ENCODE data around the gene AK8. TPM values are rescaled to one million over a fixed set of nuclear protein-coding genes. Genes with fewer than 3 reads are reported as not detected.

Gene AK8
- polyA plus RNA-seq, 3 donors, result 0.08 TPM; not detected in 2

- no peaks in the 10 kb centered on the region for H3K36me3 ChIP-seq (replicated peaks in 1 of 2; ENCODE audit: control insufficient read depth in 1 of 2, insufficient read depth in 2 of 2, low read length in 2 of 2)
- H3K79me2 ChIP-seq (ENCODE audit: insufficient read depth, low read length), result no peaks in the 10 kb centered on the region
- TF ChIP-seq CTCF (IDR thresholded peaks at IDR 0.05), result no peak
- no peak for DNase-seq
- H3K9ac ChIP-seq (ENCODE audit: insufficient read depth, low read length, poor library complexity, severe bottlenecking), result no peak overlapping the region
- H3K27me3 ChIP-seq (ENCODE audit: control insufficient read depth in 2 of 2, insufficient read depth in 2 of 2, low read length in 2 of 2), result no peaks in the 10 kb centered on the region
- intact Hi-C loops (cut with micrococcal nuclease), result no loop called here
- H3K27me3 Mint-ChIP-seq (ENCODE audit: low read depth in 3 of 3), result peaks cover 5 to 6% (median 6%) of the 10 kb centered on the region in 3 donors
- no peaks in the 10 kb centered on the region for H3K9me3 ChIP-seq (replicated peaks in 1 of 2; ENCODE audit: control insufficient read depth in 1 of 2, insufficient read depth in 1 of 2, low read length in 2 of 2)
- H3K4me3 ChIP-seq (replicated peaks in 1 of 3; ENCODE audit: low read depth in 2 of 3, low read length in 3 of 3), result no peak overlapping the region
- H3K4me3 Mint-ChIP-seq, result no peak overlapping the region
- H3K27ac Mint-ChIP-seq, result no peak overlapping the region
- no peaks in the 10 kb centered on the region for H3K4me1 ChIP-seq (ENCODE audit: control insufficient read depth in 1 of 2, insufficient read depth in 2 of 2, low read length in 2 of 2)
- no peaks in the 10 kb centered on the region for H3K4me1 Mint-ChIP-seq
- H4K20me1 ChIP-seq (ENCODE audit: insufficient read depth, low read length), result no peaks in the 10 kb centered on the region
- H3K9me3 Mint-ChIP-seq, result peaks cover 0 to 2% (median 0%) of the 10 kb centered on the region in 7 donors
- H3K4me2 ChIP-seq (replicated peaks; ENCODE audit: extremely low read depth, low read length, poor library complexity, severe bottlenecking), result no peak overlapping the region
- H3K36me3 Mint-ChIP-seq, result no peaks in the 10 kb centered on the region
- WGBS (ENCODE audit: insufficient coverage), result 97% methylated on average over 4 of the region's 13 CpGs
- no peak overlapping the region for H2AFZ ChIP-seq (ENCODE audit: insufficient read depth, low read depth, low read length, poor library complexity, severe bottlenecking)
- no peak overlapping the region for H3K27ac ChIP-seq (ENCODE audit: low read depth in 1 of 2, low read length in 2 of 2)
These were observed 152.8 kb downstream of the AK8 start for GRCh38 chr9:132725306-132725705.

- TF ChIP-seq CTCF (IDR thresholded peaks at IDR 0.05), result no peak
- Histone ChIP-seq H3K36me3 (replicated peaks in 1 of 2; ENCODE audit: control insufficient read depth in 1 of 2, insufficient read depth in 2 of 2, low read length in 2 of 2) (no peaks in the 10 kb centered on the region), H3K4me1 (ENCODE audit: control insufficient read depth in 1 of 2, insufficient read depth in 2 of 2, low read length in 2 of 2) (no peaks in the 10 kb centered on the region), H3K27me3 (ENCODE audit: control insufficient read depth in 2 of 2, insufficient read depth in 2 of 2, low read length in 2 of 2) (peaks cover 0 to under 1% of the 10 kb centered on the region in 2 donors), H4K20me1 (ENCODE audit: insufficient read depth, low read length) (no peaks in the 10 kb centered on the region), H2AFZ (ENCODE audit: insufficient read depth, low read depth, low read length, poor library complexity, severe bottlenecking) (no peak overlapping the region), H3K9me3 (replicated peaks in 1 of 2; ENCODE audit: control insufficient read depth in 1 of 2, insufficient read depth in 1 of 2, low read length in 2 of 2) (no peaks in the 10 kb centered on the region), H3K4me3 (replicated peaks in 1 of 3; ENCODE audit: low read depth in 2 of 3, low read length in 3 of 3) (no peak overlapping the region), H3K27ac (ENCODE audit: low read depth in 1 of 2, low read length in 2 of 2) (no peak overlapping the region), H3K4me2 (replicated peaks; ENCODE audit: extremely low read depth, low read length, poor library complexity, severe bottlenecking) (no peak overlapping the region), H3K9ac (ENCODE audit: insufficient read depth, low read length, poor library complexity, severe bottlenecking) (no peak overlapping the region), H3K79me2 (ENCODE audit: insufficient read depth, low read length) (no peaks in the 10 kb centered on the region)
- WGBS (ENCODE audit: insufficient coverage), result 100% methylated on average over 4 of the region's 4 CpGs
- no peak for DNase-seq
- Mint-ChIP-seq H3K27ac (no peak overlapping the region), H3K9me3 (peaks cover 0 to 2% (median 0%) of the 10 kb centered on the region in 7 donors), H3K4me1 (no peaks in the 10 kb centered on the region), H3K4me3 (no peak overlapping the region), H3K36me3 (no peaks in the 10 kb centered on the region), H3K27me3 (ENCODE audit: low read depth in 3 of 3) (peaks cover 9 to 15% (median 10%) of the 10 kb centered on the region in 3 donors)
- intact Hi-C loops (cut with micrococcal nuclease), result no loop called here
These were observed 154.3 kb downstream of the AK8 start for GRCh38 chr9:132723809-132724208.
